ENCODE results near the gene SLC25A39.

DNA sequence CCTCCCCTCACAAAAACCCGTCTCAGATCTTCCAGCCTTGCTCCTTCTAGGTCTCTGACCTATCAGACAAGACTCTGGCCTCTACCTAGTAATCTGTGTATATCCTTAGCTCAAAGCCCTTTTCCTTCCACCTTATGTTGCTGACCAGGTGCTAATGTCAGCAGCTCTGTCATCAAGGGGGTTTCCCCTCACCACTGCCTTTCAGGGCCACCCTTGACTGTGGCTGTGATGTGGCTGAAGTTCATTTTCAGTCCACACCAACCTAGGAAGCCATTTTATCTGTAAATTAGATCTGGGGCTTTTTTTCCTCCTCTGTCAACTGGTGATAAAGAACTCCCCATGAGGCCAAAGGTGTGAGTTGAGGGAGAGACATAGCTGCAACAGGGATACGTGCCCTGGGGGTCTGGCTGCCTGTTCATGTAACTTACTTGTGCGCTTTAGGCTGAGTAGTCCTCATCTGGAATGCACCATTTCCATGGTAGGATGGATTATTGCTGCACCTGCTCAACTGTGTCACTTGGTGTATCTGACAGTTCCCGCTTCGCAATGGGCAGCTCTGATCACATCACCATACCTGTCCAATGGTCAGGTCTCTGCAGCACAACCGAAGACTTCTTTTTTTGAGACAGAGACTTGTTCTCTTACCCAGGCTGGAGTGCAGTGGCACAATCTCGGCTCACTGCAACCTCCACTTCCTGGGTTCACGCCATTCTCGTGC, 31.0 kb downstream of the SLC25A39 start:
- TF ChIP-seq, protein P1, sequence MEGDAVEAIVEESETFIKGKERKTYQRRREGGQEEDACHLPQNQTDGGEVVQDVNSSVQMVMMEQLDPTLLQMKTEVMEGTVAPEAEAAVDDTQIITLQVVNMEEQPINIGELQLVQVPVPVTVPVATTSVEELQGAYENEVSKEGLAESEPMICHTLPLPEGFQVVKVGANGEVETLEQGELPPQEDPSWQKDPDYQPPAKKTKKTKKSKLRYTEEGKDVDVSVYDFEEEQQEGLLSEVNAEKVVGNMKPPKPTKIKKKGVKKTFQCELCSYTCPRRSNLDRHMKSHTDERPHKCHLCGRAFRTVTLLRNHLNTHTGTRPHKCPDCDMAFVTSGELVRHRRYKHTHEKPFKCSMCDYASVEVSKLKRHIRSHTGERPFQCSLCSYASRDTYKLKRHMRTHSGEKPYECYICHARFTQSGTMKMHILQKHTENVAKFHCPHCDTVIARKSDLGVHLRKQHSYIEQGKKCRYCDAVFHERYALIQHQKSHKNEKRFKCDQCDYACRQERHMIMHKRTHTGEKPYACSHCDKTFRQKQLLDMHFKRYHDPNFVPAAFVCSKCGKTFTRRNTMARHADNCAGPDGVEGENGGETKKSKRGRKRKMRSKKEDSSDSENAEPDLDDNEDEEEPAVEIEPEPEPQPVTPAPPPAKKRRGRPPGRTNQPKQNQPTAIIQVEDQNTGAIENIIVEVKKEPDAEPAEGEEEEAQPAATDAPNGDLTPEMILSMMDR (IDR thresholded peaks at IDR 0.05 in 8 of 11, conservative IDR thresholded peaks at IDR 0.05 in 3 of 11) = no peak
- TF ChIP-seq POLR2A (IDR thresholded peaks at IDR 0.05) = no peak
- TF ChIP-seq POLR2AphosphoS5 (IDR thresholded peaks at IDR 0.05) = no peak
